ENCODE measurements around the gene YPEL4.
A peak's percentile ranks its signal among the peaks of the same experiment; 100 is the strongest.

Gene YPEL4

DNA sequence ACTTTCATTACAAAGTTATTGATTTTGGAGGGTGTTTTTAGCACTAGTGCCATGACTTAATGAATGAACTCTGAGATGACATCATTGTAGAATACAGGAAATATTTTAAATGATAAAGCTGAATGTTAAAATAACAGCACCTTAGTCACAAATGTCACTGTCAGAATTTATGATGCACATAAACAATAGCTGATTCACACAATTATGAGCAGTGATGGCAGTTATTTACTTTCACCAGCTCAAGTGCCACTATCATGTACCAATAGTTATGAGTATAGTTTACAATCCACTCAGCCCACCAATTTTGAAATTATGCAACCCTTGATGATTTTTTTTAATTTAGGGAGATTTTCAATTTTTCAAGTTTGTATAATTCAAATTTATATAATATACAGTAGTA, 29.2 kb downstream of the YPEL4 start:
- no peak for DNase-seq (ENCODE audit: low read depth)
- H3K4me3 ChIP-seq (ENCODE audit: control insufficient read depth, low read depth, low read length), result no peak overlapping the region
- TF ChIP-seq, protein P1, sequence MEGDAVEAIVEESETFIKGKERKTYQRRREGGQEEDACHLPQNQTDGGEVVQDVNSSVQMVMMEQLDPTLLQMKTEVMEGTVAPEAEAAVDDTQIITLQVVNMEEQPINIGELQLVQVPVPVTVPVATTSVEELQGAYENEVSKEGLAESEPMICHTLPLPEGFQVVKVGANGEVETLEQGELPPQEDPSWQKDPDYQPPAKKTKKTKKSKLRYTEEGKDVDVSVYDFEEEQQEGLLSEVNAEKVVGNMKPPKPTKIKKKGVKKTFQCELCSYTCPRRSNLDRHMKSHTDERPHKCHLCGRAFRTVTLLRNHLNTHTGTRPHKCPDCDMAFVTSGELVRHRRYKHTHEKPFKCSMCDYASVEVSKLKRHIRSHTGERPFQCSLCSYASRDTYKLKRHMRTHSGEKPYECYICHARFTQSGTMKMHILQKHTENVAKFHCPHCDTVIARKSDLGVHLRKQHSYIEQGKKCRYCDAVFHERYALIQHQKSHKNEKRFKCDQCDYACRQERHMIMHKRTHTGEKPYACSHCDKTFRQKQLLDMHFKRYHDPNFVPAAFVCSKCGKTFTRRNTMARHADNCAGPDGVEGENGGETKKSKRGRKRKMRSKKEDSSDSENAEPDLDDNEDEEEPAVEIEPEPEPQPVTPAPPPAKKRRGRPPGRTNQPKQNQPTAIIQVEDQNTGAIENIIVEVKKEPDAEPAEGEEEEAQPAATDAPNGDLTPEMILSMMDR (conservative IDR thresholded peaks at IDR 0.05; ENCODE audit: control insufficient read depth, insufficient read depth, low read depth, low read length), result no peak

DNA sequence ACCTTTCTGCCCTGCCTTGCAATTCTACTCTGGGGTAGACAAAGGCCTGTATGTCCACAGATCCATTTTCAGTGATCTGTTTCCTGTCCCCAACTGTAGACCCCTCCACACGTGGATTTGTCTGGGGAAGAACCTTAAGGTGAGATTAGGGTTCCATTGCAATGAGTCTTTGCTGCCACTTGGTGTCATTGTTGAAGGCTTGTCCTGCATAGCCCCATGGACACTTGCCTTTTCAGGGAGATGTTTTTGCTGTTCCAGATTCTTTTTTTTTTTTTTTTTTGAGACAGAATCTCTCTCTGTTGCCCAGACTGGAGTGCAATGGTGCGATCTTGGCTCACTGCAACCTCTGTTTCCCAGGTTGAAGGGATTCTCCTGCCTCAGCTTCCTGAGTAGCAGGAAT, 30.4 kb downstream of the YPEL4 start:
- DNase-seq (ENCODE audit: low read depth), result no peak
- H3K4me3 ChIP-seq (ENCODE audit: control insufficient read depth, low read depth, low read length), result no peak overlapping the region
- TF ChIP-seq, protein P1 (conservative IDR thresholded peaks at IDR 0.05; ENCODE audit: control insufficient read depth, insufficient read depth, low read depth, low read length), result peak; percentile 35

DNA sequence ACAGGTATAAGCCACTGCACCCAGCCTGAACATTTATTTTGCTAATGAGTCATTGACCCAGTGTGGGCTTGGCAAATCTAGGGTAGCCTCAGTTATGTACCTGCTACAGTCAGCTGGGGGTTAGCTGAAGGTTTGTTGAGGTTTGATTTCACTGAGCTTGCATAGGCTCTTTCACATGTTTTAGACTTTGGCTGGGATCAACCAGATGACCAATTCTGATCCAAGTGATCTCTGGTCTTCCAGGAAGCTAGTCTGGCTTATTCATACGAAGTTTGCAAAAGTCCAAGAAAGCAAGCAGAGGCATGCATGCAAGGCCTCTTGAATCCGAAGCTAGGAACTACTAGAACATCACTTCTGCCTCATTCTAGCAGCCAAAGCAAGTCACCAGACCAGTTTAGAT, 31.3 kb downstream of the YPEL4 start:
- no peak for DNase-seq (ENCODE audit: low read depth)
- no peak overlapping the region for H3K4me3 ChIP-seq (ENCODE audit: control insufficient read depth, low read depth, low read length)
- TF ChIP-seq, protein P1 (conservative IDR thresholded peaks at IDR 0.05; ENCODE audit: control insufficient read depth, insufficient read depth, low read depth, low read length), result no peak

DNA sequence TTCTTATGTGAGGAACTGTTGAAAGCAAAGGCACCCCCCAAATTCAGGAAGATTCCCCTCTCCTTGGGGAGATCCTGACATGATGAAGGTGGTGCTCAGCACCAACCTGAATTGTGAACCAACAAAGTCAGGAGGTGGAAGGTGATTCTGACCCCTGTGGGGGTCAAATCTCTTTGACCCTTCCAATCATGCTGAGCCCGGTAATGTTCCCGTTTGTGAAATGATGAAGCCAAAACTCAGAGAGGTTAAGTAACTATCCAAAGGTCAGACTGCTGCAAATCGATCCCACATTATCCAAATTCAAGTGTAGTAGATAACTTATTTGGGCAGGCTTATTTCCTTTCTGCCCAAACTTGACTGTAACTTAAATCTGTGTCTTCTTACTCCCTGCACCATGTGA, 33.1 kb downstream of the YPEL4 start:
- TF ChIP-seq, protein P1 (conservative IDR thresholded peaks at IDR 0.05; ENCODE audit: control insufficient read depth, insufficient read depth, low read depth, low read length), result no peak
- no peak overlapping the region for H3K4me3 ChIP-seq (ENCODE audit: control insufficient read depth, low read depth, low read length)
- no peak for DNase-seq (ENCODE audit: low read depth)

DNA sequence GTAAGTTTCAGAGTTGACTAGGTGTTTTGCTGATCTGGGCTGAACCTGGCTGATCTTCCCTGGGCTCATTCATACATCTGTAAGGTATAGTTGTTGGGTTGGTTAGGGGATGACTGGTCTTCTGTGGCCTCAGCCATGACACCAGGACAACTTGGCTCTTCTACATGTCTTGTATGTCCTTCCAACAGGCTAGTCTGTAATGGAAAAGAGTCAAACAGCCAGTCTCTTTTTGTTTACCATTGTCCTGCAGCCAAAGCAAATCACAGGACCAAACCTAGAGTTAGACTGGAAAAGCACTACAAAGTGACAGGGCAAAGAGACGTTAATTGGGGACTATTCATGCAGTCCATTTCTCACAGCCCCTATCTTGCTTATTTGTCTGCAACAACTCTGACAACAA, 34.4 kb downstream of the YPEL4 start:
- TF ChIP-seq, protein P1 (conservative IDR thresholded peaks at IDR 0.05; ENCODE audit: control insufficient read depth, insufficient read depth, low read depth, low read length), result no peak
- H3K4me3 ChIP-seq (ENCODE audit: control insufficient read depth, low read depth, low read length), result no peak overlapping the region
- no peak for DNase-seq (ENCODE audit: low read depth)

DNA sequence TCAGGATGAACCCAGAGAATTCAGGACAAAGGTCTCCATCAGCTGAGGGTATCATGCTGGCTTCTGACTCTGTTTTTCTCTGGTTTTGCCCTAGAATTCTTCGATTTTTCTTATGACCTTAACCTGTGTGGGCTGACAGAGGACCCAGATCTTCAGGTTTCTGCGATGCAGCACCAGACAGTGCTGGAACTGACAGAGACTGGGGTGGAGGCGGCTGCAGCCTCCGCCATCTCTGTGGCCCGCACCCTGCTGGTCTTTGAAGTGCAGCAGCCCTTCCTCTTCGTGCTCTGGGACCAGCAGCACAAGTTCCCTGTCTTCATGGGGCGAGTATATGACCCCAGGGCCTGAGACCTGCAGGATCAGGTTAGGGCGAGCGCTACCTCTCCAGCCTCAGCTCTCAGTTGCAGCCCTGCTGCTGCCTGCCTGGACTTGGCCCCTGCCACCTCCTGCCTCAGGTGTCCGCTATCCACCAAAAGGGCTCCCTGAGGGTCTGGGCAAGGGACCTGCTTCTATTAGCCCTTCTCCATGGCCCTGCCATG, 35.4 kb downstream of the YPEL4 start:
- DNase-seq (ENCODE audit: low read depth), result no peak
- TF ChIP-seq, protein P1 (conservative IDR thresholded peaks at IDR 0.05; ENCODE audit: control insufficient read depth, insufficient read depth, low read depth, low read length), result no peak
- no peak overlapping the region for H3K4me3 ChIP-seq (ENCODE audit: control insufficient read depth, low read depth, low read length)

DNA sequence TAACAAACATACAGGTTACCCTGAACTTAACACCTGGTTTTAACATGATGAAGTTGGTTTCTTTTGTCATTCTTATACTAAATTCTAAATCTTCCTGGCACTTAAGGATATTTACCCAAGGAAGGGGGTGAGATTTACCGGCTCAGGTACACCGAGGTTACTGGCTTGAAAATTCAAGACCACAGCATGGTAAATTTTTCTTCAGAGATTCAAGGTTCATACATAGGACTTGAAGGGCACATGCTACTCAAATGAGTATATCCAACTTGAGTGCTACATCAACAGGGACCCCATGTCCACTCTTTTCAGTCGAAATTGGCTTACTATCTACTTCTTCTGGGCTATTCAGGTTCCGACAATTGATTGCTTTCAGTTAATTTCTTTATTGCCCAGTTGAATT, 39.5 kb downstream of the YPEL4 start:
- TF ChIP-seq, protein P1 (conservative IDR thresholded peaks at IDR 0.05; ENCODE audit: control insufficient read depth, insufficient read depth, low read depth, low read length), result no peak
- no peak overlapping the region for H3K4me3 ChIP-seq (ENCODE audit: control insufficient read depth, low read depth, low read length)
- no peak for DNase-seq (ENCODE audit: low read depth)
